ENCODE results near the gene NSUN7. TPM values are rescaled to one million over a fixed set of nuclear protein-coding genes. Genes with fewer than 3 reads are reported as not detected.

Gene NSUN7, protein sequence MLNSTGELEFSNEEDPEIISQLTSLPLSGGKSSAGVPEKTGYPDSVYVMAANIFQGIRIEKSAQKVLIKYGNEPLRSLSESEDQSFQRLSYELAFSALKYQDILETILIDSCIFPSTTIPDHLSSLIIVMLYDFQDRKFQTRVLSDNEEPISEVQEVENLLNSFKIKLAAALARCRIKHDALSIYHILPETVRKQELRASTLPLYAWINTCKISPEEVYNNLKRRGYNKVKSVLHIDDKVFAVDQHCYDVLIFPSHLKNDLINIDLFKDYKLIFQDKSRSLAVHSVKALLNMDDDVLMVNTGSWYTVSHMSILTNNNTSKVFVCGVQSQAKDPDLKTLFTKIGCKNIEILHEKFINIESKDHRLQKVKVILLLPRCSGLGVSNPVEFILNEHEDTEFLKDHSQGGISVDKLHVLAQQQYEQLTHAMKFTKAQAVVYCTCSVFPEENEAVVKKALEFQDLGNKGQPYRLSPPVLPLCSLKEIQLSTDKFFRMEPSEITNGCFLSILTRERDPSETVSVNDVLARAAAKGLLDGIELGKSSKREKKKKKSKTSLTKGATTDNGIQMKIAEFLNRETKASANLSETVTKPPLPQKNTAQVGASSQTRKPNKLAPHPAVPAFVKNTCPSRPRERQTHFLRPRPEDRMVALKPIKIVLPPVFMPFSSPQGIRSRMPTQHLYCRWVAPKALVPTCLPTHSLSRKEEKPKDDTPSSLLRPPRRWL
- not detected in 2 replicates for total RNA-seq (ENCODE audit: low replicate concordance)

DNA sequence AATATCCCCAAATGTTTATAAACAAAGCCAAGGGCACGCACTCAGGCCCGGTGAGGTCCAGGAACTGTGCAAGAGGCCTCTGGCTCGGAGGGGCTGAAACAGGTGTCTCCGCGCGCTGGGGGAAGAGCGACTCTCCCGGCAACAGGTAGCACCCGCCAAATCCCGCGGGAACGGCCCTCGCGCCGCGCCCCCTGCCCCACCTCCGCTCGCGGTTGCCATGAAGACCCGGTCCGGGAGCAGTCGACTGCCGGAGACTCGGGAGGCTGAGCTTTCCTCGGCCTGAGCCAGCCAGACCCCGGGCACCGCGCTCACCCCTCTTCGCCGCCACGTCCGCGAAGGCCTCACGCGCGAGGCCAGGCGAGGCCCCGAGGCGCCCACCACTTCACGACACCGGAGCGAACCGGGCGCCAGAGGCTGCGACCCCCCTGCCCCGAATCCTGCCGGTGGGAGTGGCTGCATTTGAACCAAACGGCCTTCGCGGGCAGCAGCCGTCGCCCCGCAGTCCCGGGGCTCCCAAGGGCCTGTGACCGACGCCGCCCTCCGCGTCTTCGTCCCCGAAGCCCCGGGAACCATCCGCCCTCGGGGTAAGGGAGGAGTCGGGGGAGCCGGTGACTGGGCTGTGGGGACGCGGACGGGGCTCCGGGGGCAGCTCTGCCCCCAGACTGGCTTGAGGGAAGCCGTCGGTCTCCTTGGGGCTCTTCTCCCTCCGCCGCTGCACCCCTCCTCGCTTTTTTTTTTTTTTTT is at the start of gene NSUN7:
NSUN7 (plus strand) TSS at position 239 of the 744 bp plus-strand sequence. CDS start 739 bp downstream, outside the sequence.

Other genes starting within 250 kb of the NSUN7 start
- 0.38 and 5.0 TPM in 2 replicates for gene RBM47, start 120.1 kb upstream of the NSUN7 start, total RNA-seq (ENCODE audit: low replicate concordance)

Measured in smooth muscle cell of the coronary artery (primary cell).